ENCODE data around the gene PLCL2. TPM values are rescaled to one million over a fixed set of nuclear protein-coding genes. Genes with fewer than 3 reads are reported as not detected.

The PLCL2 gene
- total and polyA plus RNA-seq, 11 donors = 10.4 to 80.9 (median 53.0) TPM

- ATAC-seq (no peak), DNase-seq (no peak)
- WGBS, 4 donors = 92 to 99% (median 97%) methylated on average over 1 of the region's 1 CpG
- H3K9me3 ChIP-seq = peaks cover 0 to 6% (median 0%) of the 10 kb centered on the region in 12 donors
- TF ChIP-seq, protein P1, sequence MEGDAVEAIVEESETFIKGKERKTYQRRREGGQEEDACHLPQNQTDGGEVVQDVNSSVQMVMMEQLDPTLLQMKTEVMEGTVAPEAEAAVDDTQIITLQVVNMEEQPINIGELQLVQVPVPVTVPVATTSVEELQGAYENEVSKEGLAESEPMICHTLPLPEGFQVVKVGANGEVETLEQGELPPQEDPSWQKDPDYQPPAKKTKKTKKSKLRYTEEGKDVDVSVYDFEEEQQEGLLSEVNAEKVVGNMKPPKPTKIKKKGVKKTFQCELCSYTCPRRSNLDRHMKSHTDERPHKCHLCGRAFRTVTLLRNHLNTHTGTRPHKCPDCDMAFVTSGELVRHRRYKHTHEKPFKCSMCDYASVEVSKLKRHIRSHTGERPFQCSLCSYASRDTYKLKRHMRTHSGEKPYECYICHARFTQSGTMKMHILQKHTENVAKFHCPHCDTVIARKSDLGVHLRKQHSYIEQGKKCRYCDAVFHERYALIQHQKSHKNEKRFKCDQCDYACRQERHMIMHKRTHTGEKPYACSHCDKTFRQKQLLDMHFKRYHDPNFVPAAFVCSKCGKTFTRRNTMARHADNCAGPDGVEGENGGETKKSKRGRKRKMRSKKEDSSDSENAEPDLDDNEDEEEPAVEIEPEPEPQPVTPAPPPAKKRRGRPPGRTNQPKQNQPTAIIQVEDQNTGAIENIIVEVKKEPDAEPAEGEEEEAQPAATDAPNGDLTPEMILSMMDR (IDR thresholded peaks at IDR 0.05) = no peak
- TF ChIP-seq POLR2A (IDR thresholded peaks at IDR 0.05) = no peak
- no peaks in the 10 kb centered on the region for H3K27me3 ChIP-seq
- peaks cover 0 to 5% (median 0%) of the 10 kb centered on the region in 12 donors for H3K4me1 ChIP-seq
- intact Hi-C loops (cut with DNase I) = no loop called here
- no peak overlapping the region for H3K27ac ChIP-seq
- no peak overlapping the region for H3K4me3 ChIP-seq
- no peaks in the 10 kb centered on the region for H3K36me3 ChIP-seq
Observed at GRCh38 chr3:16865335-16865734, 19.4 kb upstream of the PLCL2 start.

GRCh38 chr3:16866571-16866970, 18.2 kb upstream of the PLCL2 start:
- Histone ChIP-seq H3K27me3 (no peaks in the 10 kb centered on the region), H3K27ac (no peak overlapping the region), H3K4me3 (no peak overlapping the region), H3K36me3 (no peaks in the 10 kb centered on the region), H3K9me3 (peaks cover 0 to 6% (median 0%) of the 10 kb centered on the region in 12 donors), H3K4me1 (peaks cover 0 to 5% (median 0%) of the 10 kb centered on the region in 12 donors)
- TF ChIP-seq POLR2A (IDR thresholded peaks at IDR 0.05) = no peak
- TF ChIP-seq, protein P1 (IDR thresholded peaks at IDR 0.05) = no peak
- ATAC-seq (no peak), DNase-seq (no peak)
- 44 to 68% (median 54%) methylated on average over 3 of the region's 3 CpGs for WGBS, 4 donors
- intact Hi-C loops (cut with DNase I) = no loop called here

DNA sequence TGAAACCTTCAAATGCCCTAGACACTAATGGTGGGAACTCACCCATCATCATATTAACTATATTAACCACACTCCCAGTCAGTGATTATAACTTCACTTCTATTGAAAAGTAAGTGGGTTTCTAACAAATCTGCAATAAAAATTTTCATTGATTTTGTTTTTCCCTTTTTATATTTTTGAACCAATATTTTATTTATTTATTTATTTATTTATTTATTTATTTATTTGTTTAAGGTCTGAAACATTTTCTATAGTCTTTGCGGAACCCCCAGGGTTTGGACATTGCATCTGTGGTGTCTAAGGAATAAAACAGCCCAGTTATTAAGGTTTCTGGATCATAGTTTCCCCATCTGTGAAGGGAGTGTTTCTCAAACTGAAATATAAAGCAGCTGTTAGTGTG, 16.2 kb upstream of the PLCL2 start:
- peaks cover 0 to 5% (median 0%) of the 10 kb centered on the region in 12 donors for H3K4me1 ChIP-seq
- TF ChIP-seq POLR2A (IDR thresholded peaks at IDR 0.05) = no peak
- TF ChIP-seq, protein P1 (IDR thresholded peaks at IDR 0.05) = no peak
- no peaks in the 10 kb centered on the region for H3K9me3 ChIP-seq
- no peak overlapping the region for H3K4me3 ChIP-seq
- DNase-seq (no peak), ATAC-seq (no peak)
- 93 to 97% (median 96%) methylated on average over 1 of the region's 1 CpG for WGBS, 4 donors
- intact Hi-C loops (cut with DNase I) = no loop called here
- no peaks in the 10 kb centered on the region for H3K27me3 ChIP-seq
- no peaks in the 10 kb centered on the region for H3K36me3 ChIP-seq
- no peak overlapping the region for H3K27ac ChIP-seq

- no peaks in the 10 kb centered on the region for H3K9me3 ChIP-seq
- H3K4me3 ChIP-seq = no peak overlapping the region
- ATAC-seq = no peak
- no peaks in the 10 kb centered on the region for H3K36me3 ChIP-seq
- intact Hi-C loops (cut with DNase I) = loop anchor here in 2 of 10 donors (10.0 kb wide), 2 partner anchors 105 to 275 kb away; no protein-coding TSS in a partner anchor
- H3K27me3 ChIP-seq = no peaks in the 10 kb centered on the region
- H3K27ac ChIP-seq = no peak overlapping the region
- 49 to 71% (median 51%) methylated on average over 2 of the region's 2 CpGs for WGBS, 4 donors
- no peak for TF ChIP-seq POLR2A (IDR thresholded peaks at IDR 0.05)
- TF ChIP-seq, protein P1 (IDR thresholded peaks at IDR 0.05) = no peak
- DNase-seq = no peak
- H3K4me1 ChIP-seq = peaks cover 0 to 5% (median 0%) of the 10 kb centered on the region in 12 donors
Observed at GRCh38 chr3:16869261-16870005, 15.3 kb upstream of the PLCL2 start.
